ENCODE measurements around the gene ATP6V0E2. TPM values are rescaled to one million over a fixed set of nuclear protein-coding genes. Genes with fewer than 3 reads are reported as not detected.
"Not testable (repeated sequence)": the region's sequence is repeated elsewhere in the genome, so short reads cannot be mapped to it uniquely, and the experiment has no call there.

The ATP6V0E2 gene
- 47.5 and 51.2 TPM in 2 replicates for total RNA-seq

DNA sequence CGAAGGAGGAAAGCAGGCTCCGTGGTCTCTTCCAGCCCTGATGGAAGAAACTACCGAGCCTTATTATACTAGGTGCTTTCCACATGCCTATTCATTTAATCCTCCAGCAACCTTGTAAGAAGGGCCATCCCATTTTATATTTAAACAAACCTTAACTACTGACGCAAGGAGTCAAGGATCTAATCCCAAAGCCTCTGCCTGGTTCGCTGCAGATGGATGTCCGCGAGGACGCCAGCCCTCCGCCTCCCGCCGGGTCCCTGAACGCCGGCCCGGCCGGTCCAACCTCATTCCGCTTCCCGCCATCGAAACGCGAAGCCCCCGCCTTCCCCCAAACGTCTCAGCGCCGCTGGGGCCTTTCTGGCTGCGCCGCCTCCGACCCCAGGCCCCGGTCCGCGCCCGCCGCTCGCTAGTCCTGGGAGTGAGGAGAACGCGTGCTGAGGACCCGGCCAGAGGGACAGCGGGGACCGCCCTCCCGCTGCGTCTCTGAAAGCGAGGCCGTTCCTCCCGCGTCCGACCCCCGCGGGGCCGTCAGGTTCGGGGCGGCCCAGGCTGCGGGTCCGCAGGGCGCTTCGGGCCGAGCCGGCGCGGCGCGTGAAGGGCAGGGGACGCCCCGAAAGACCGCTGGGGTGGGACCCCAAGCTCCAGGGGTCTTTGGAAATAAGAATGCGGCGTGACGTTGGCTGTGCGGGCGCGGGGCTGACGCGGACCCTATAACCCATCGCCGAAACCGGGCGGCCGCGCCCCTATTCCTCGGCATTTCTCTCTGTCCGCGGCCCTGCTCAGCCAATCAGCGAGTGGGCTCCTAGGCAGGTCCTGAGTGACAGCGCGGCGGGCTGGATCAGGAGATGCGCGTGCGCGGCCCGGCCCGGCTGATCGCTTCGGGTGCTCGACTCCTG lies at the start of gene ATP6V0E2:
Gene ATP6V0E2 (plus strand): TSS at position 896 of the 896 bp plus-strand sequence. CDS start 97 bp downstream, outside the sequence.
- Mint-ChIP-seq H3K27ac (peak within 1 kb of the TSS; percentile 92), H3K9me3 (no peaks in the 10 kb centered on the region), H3K36me3 (ENCODE audit: low read depth) (peaks cover 27% of the 10 kb centered on the region), H3K27me3 (ENCODE audit: insufficient read depth) (no peaks in the 10 kb centered on the region), H3K4me3 (peak within 1 kb of the TSS; percentile 90), H3K4me1 (ENCODE audit: low read depth) (peaks cover 75% of the 10 kb centered on the region)
- peak; percentile 92 for DNase-seq (ENCODE audit: low spot score)
- intact Hi-C loops (cut with micrococcal nuclease) = loop anchor here (1.0 to 10.0 kb wide), 6 partner anchors 35 to 611 kb away; partner anchors contain the start of genes ACTR3C, LRRC61, ZNF783 and ZNF862

DNA sequence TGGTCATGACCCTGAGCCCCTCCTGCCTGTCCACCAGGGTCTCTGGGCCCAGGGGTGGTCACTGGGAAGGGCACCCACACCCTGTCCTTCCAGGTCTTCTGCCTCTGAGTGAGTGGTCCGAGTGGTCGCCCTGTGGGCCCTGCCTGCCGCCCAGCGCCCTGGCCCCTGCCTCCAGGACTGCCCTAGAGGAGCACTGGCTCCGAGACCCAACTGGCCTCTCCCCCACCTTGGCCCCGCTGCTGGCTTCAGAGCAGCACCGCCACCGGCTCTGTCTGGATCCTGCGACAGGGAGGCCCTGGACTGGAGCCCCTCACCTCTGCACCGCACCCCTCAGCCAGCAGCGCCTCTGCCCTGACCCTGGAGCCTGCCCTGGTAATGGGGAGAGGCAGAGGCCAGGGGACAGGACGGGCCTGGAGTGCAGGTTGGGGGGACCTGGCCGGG lies 49.4 kb upstream of the ATP6V0E2 start:
- DNase-seq (ENCODE audit: low spot score) = no peak
- no peaks in the 10 kb centered on the region for H3K9me3 Mint-ChIP-seq
- no peaks in the 10 kb centered on the region for H3K36me3 Mint-ChIP-seq (ENCODE audit: low read depth)
- H3K27ac Mint-ChIP-seq = no peak overlapping the region
- intact Hi-C loops (cut with micrococcal nuclease) = no loop called here
- no peak overlapping the region for H3K4me3 Mint-ChIP-seq
- H3K4me1 Mint-ChIP-seq (ENCODE audit: low read depth) = no peaks in the 10 kb centered on the region
- no peaks in the 10 kb centered on the region for H3K27me3 Mint-ChIP-seq (ENCODE audit: insufficient read depth)

DNA sequence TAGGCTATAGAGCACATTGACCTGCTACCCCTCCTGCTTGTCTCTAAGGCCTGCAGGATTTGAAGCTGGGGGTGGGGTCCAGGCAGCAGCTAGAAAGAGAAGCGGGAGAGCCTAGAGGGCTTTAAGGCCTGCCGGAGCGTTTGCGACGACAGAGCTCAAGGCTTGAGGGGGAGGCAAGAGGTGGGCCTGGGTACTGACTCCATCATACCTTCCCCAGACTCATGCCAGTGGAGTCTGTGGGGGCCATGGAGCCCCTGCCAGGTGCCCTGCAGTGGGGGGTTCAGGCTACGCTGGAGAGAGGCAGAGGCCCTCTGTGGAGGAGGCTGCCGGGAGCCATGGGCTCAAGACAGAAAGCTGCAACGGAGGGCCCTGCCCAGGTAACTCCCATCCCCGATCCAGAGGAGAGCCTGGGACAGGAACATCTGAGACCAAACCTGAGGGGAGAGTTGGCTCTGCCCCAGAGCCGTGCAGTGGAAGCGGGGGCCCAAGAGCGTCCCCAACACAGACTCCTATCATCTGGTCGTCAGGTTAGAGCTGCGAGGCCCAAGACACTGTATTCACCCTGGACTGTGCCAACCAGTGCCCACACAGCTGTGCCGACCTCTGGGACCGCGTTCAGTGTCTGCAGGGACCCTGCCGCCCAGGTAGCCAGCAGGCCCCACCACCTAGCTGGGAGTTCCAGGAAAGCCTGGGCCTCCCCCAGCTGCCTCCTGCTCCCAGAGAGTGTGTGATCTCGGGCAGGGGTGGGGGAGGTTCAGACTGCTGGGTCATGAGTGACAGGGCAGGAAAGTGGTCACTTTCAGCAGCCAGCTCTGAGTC lies 48.8 kb upstream of the ATP6V0E2 start:
- no peaks in the 10 kb centered on the region for H3K4me1 Mint-ChIP-seq (ENCODE audit: low read depth)
- no peaks in the 10 kb centered on the region for H3K9me3 Mint-ChIP-seq
- intact Hi-C loops (cut with micrococcal nuclease) = no loop called here
- H3K27ac Mint-ChIP-seq = no peak overlapping the region
- no peak for DNase-seq (ENCODE audit: low spot score)
- H3K4me3 Mint-ChIP-seq = no peak overlapping the region
- no peaks in the 10 kb centered on the region for H3K36me3 Mint-ChIP-seq (ENCODE audit: low read depth)
- no peaks in the 10 kb centered on the region for H3K27me3 Mint-ChIP-seq (ENCODE audit: insufficient read depth)

DNA sequence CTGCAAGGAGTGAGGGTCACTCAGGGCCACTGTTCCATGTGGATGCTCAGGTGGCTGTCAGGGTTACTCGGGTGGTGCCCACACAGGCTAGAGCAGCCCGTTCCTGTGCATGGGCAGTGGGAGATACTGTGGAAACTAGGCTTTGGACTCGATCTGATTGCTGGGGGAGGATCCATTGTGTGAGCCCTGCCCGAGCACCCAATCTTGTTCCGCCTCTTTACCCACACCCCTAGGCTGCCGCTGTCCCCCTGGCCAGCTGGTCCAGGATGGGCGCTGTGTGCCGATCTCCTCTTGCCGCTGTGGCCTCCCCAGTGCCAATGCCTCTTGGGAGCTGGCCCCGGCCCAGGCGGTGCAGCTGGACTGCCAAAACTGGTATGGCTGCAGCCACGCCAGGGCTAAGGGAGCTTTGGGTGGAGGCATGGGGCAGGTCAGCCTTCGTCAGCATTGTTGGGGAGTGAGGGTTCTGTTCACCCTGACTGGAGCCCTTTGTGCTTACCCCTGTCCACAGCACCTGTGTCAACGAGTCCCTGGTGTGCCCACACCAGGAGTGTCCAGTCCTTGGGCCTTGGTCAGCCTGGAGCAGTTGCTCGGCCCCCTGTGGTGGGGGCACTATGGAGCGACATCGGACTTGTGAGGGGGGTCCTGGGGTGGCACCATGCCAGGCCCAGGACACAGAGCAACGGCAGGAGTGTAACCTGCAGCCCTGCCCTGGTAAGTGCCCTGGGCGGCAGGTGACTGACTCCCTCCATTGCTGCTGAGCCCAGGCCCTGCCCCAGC lies 48.0 kb upstream of the ATP6V0E2 start:
- Mint-ChIP-seq H3K36me3 (ENCODE audit: low read depth) (no peaks in the 10 kb centered on the region), H3K27ac (no peak overlapping the region), H3K4me1 (ENCODE audit: low read depth) (no peaks in the 10 kb centered on the region), H3K4me3 (no peak overlapping the region), H3K9me3 (no peaks in the 10 kb centered on the region), H3K27me3 (ENCODE audit: insufficient read depth) (no peaks in the 10 kb centered on the region)
- DNase-seq (ENCODE audit: low spot score) = no peak
- intact Hi-C loops (cut with micrococcal nuclease) = no loop called here

DNA sequence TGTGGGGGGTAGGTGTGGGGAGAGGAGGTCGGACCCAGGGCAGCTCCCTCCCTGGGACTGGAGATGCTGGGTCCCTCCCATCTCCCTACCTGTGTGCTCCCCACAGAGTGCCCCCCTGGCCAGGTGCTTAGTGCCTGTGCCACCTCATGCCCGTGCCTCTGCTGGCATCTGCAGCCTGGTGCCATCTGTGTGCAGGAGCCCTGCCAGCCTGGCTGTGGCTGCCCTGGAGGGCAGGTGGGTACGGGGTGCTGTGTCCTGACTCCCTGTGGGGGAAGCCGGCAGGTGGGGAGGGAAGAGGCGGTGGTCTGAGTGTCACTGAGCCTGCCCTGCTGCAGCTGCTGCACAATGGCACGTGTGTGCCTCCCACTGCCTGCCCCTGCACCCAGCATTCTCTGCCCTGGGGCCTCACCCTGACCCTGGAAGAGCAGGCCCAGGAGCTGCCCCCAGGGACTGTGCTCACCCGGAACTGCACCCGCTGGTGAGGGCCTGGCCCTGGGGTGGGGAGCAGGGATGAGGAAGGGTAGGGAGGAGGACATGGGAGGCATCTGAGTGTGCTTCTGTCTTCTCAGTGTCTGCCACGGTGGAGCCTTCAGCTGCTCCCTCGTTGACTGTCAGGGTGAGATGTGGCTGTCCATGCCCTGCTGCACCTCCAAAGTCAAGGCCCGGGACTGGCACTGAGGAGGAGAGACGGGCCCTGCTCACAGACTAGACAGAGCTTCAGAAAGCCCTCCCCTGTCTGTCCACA lies 47.3 kb upstream of the ATP6V0E2 start:
- no peak for DNase-seq (ENCODE audit: low spot score)
- Mint-ChIP-seq H3K36me3 (ENCODE audit: low read depth) (no peaks in the 10 kb centered on the region), H3K4me3 (no peak overlapping the region), H3K27ac (no peak overlapping the region), H3K27me3 (ENCODE audit: insufficient read depth) (no peaks in the 10 kb centered on the region), H3K9me3 (no peaks in the 10 kb centered on the region), H3K4me1 (ENCODE audit: low read depth) (no peaks in the 10 kb centered on the region)
- intact Hi-C loops (cut with micrococcal nuclease) = no loop called here

DNA sequence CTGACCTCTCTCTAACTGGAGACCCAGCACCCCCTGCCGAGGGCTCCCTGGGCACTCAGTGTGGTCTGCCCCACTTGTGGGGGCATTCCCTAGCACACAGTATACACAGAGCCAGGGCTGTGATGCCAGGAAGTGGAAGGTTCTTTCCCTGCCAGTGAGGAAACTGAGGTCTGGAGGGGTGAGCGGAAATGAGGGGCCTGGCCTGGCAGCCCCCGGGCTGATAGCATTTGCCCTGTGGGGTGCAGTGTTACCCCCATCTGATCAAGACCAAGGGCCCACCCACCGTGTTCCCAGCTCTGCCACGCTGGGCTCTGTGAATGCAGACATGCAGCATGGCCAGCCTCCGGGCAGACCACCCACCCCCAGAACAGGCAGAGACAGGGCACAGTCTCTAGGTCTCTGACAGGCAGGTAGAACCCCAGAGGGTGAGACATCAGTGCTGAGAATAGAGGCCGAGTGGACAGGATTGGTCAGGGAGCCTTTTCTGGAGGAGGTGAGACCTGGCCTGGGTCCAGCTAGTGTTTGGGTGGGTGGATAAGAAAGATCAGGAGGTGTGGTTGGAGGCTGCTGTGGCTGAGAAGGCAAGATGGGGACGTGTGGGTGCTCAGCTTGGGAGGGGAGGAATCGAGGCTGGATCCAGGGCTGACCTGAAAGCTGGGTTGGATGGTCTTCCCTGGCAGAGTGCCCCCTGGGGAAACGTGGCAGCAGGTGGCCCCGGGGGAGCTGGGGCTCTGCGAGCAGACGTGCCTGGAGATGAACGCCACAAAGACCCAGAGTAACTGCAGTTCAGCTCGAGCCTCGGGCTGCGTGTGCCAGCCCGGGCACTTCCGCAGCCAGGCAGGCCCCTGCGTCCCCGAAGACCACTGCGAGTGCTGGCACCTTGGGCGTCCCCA lies 46.4 kb upstream of the ATP6V0E2 start:
- H3K4me3 Mint-ChIP-seq = no peak overlapping the region
- no peaks in the 10 kb centered on the region for H3K4me1 Mint-ChIP-seq (ENCODE audit: low read depth)
- H3K9me3 Mint-ChIP-seq = no peaks in the 10 kb centered on the region
- no peaks in the 10 kb centered on the region for H3K36me3 Mint-ChIP-seq (ENCODE audit: low read depth)
- DNase-seq (ENCODE audit: low spot score) = no peak
- H3K27ac Mint-ChIP-seq = no peak overlapping the region
- no peaks in the 10 kb centered on the region for H3K27me3 Mint-ChIP-seq (ENCODE audit: insufficient read depth)
- intact Hi-C loops (cut with micrococcal nuclease) = no loop called here

DNA sequence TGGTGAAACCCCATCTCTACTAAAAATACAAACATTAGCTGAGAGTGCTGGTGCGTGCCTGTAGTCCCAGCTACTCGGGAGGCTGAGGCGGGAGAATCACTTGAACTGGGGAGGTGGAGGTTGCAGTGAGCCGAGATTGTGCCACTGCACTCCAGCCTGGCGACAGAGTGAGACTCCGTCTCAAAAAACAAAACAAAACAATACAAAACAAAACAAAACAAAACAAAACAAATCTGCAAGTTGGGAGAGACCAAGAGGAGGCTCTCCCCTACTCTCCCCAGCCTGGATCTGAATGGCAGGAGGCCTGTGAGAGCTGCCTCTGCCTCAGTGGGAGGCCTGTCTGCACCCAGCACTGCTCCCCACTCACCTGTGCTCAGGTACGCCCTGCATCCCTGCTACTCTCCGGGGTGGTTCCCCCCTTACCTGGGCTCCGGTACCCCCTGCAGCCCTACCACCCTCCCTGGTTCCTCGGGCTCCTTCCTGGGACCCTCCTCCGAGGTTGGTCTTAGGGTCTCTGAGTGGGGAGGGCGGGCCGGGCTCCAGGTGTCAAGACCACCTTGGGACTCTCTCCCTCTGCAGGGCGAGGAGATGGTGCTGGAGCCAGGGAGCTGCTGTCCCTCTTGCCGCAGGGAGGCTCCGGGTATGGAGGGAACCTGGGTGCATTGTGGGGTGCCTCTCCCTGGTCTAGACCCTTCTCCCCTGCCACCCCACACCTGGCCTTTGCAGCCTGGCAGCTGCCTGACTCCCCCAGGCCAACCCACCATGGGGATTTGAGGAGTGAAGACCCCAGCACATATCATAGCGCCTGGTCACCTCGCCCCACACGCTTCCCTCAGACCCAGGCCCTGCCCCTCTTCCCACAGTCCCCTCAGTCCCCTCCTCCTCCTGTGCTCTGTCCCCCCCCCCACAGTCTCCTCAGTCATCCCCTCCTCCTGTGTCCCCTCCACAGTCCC lies 45.1 kb upstream of the ATP6V0E2 start:
- Mint-ChIP-seq H3K4me3 (no peak overlapping the region), H3K27me3 (ENCODE audit: insufficient read depth) (no peaks in the 10 kb centered on the region), H3K36me3 (ENCODE audit: low read depth) (no peaks in the 10 kb centered on the region), H3K27ac (no peak overlapping the region), H3K4me1 (ENCODE audit: low read depth) (no peaks in the 10 kb centered on the region), H3K9me3 (no peaks in the 10 kb centered on the region)
- intact Hi-C loops (cut with micrococcal nuclease) = no loop called here
- no peak for DNase-seq (ENCODE audit: low spot score)

DNA sequence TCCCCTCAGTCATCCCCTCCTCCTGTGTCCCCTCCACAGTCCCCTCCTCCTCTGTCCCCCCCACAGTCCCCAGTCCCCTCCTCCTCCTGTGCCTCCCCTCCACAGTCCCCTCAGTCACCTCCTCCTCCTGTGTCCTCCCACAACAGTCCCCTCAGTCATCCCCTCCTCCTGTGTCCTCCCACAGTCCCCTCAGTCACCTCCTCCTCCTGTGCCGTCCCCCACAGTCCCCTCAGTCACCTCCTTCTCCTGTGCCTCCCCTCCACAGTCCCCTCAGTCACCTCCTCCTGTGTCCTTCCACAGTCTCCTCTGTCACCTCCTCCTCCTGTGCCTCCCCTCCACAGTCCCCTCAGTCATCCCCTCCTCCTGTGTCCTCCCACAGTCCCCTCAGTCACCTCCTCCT lies 43.2 kb upstream of the ATP6V0E2 start:
- H3K36me3 Mint-ChIP-seq (ENCODE audit: low read depth); H3K4me1 Mint-ChIP-seq (ENCODE audit: low read depth); DNase-seq (ENCODE audit: low spot score); intact Hi-C loops (cut with micrococcal nuclease); H3K27me3 Mint-ChIP-seq (ENCODE audit: insufficient read depth); H3K9me3 Mint-ChIP-seq; H3K4me3 Mint-ChIP-seq; H3K27ac Mint-ChIP-seq: not testable (repeated sequence)

DNA sequence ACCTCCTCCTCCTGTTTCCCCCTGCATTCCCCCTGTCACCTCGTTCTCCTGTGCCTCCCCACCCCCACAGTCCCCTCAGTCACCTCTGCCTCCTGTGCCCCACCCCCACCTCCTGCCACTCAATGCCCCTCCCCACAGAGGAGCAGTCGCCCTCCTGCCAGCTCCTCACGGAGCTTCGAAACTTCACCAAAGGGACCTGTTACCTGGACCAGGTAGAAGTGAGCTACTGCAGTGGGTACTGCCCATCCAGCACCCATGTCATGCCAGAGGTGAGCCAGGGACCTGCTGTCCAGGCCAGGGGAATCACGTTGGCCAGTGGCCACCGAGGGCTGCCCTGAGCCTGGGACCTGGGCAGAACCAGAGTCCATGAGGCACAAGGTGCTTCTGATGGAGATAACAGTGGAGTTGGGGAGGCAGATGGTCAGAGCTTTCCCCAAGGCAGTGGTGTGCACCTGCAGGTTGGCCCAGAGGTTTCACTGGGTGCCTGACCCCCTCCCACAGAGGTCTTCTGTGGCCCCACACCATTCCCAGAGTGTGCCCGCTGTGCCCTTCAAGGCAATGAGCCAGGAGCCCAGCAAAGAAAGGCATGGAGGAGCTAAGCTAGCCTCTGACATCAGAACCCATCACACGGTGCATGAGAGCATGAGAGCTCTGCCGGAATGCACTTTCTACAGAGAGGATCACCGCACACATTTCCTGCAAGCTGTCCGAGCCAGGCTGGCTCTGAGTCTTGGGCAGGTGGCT lies 42.6 kb upstream of the ATP6V0E2 start:
- intact Hi-C loops (cut with micrococcal nuclease) = no loop called here

DNA sequence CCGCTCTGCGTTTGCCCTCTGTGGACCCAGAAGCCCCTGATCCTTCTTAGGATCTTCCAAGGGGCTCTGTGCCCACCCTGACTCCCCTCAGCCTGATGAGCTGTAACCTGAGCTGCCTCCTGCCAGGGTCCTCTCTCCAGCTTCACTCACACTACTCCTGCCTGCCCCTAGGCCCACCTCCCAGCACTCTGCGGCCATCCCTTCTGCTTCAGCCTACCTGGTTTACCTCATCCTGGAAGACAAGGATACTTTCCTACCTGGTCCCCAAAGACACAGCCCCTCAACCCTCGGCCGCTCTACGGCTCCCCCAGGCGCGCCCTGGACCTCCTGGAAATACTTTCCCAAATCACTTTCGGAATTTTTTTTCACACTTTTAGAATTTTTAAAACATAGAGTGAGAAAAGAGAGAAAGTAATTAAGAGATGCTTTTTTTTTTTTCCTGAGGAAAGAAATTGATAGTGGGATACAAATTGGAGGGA lies 42.0 kb upstream of the ATP6V0E2 start:
- Mint-ChIP-seq H3K4me3 (no peak overlapping the region), H3K27me3 (ENCODE audit: insufficient read depth) (peaks cover 9% of the 10 kb centered on the region), H3K9me3 (no peaks in the 10 kb centered on the region), H3K27ac (no peak overlapping the region), H3K36me3 (ENCODE audit: low read depth) (no peaks in the 10 kb centered on the region), H3K4me1 (ENCODE audit: low read depth) (no peaks in the 10 kb centered on the region)
- intact Hi-C loops (cut with micrococcal nuclease) = no loop called here
- no peak for DNase-seq (ENCODE audit: low spot score)

More for the DNA sequence above, 42.6 kb upstream of the ATP6V0E2 start:
- Mint-ChIP-seq H3K27me3 (ENCODE audit: insufficient read depth) (peaks cover 9% of the 10 kb centered on the region), H3K4me1 (ENCODE audit: low read depth) (no peaks in the 10 kb centered on the region), H3K27ac (no peak overlapping the region), H3K36me3 (ENCODE audit: low read depth) (no peaks in the 10 kb centered on the region), H3K4me3 (no peak overlapping the region), H3K9me3 (no peaks in the 10 kb centered on the region)
- no peak for DNase-seq (ENCODE audit: low spot score)

All from activated T-helper 1 cell treated with anti-CD3 and anti-CD28 coated beads, Interleukin-12 subunit alpha, Interleukin-12 subunit beta, Interleukin-2, Interleukin-4 antibody, amounts not matched to agents 30 ng/mL and 10 ng/mL and 1 ng/mL, durations not matched to agents 14 hours and 24 hours and 36 hours (primary cell).